Muscle layer of duodenum (tissue), 2 donors: Measurements from ENCODE around the gene YAF2.

ENCODE experiments used
- H3K27ac ChIP-seq: one replicate; pipeline ENCODE4 v1.7.0; 2013; ENCODE audit warnings: mild to moderate bottlenecking, low read length
- H3K27me3 ChIP-seq: one replicate; pipeline ENCODE4 v1.7.0; 2013; ENCODE audit warnings: low read depth, mild to moderate bottlenecking, control low read depth, low read length
- H3K36me3 ChIP-seq, 2 donors: one replicate each; pipeline ENCODE4 v1.7.0; 2013; ENCODE audit warnings: low read length in 2 of 2, control low read depth in 1 of 2, mild to moderate bottlenecking in 1 of 2; ENCODE audit not compliant: insufficient read depth in 2 of 2, control insufficient read depth in 1 of 2
- H3K4me1 ChIP-seq, 2 donors: one replicate each; pipeline ENCODE4 v1.7.0; 2013; ENCODE audit warnings: low read length in 2 of 2, mild to moderate bottlenecking in 2 of 2, control low read depth in 1 of 2, moderate library complexity in 1 of 2; ENCODE audit not compliant: insufficient read depth in 2 of 2, control insufficient read depth in 1 of 2
- H3K4me3 ChIP-seq, 2 donors: one replicate each; pipeline ENCODE4 v1.7.0; 2013; ENCODE audit warnings: low read length in 2 of 2, low read depth in 1 of 2, mild to moderate bottlenecking in 1 of 2
- H3K9me3 ChIP-seq, 2 donors: one replicate each; pipeline ENCODE4 v1.7.0; 2013; ENCODE audit warnings: low read length in 2 of 2, control low read depth in 1 of 2, mild to moderate bottlenecking in 1 of 2; ENCODE audit not compliant: control insufficient read depth in 1 of 2
- donor health status: healthy.

The YAF2 gene

GRCh38 chr12:42167711-42168110, 70.3 kb downstream of the YAF2 start:
- Histone ChIP-seq H3K27me3 (no peaks in the 10 kb centered on the region), H3K36me3 (no peaks in the 10 kb centered on the region), H3K27ac (no peak overlapping the region), H3K9me3 (no peaks in the 10 kb centered on the region), H3K4me1 (no peaks in the 10 kb centered on the region), H3K4me3 (no peak overlapping the region)

DNA sequence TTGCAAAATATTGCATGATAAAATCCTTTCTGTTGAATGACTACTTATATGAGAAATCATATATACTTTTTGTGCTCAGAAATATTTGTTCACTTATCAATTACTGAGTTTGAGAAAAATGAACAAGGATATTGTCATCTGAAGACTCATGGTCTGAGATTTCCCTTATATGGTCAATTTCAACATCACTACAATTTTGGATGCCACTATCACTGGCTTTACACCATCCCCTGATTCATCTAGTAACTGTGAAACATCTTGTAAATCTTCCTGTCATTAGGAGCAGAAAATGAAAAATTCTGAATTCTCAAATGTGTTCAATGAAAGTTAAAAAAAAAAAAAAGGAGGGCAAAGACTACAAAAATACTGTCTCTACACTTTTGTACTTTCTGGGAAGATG, 71.5 kb downstream of the YAF2 start:
- Histone ChIP-seq H3K36me3 (no peaks in the 10 kb centered on the region), H3K4me1 (peaks cover 0 to 3% of the 10 kb centered on the region in 2 donors), H3K27me3 (no peaks in the 10 kb centered on the region), H3K27ac (no peak overlapping the region), H3K9me3 (no peaks in the 10 kb centered on the region), H3K4me3 (no peak overlapping the region)

DNA sequence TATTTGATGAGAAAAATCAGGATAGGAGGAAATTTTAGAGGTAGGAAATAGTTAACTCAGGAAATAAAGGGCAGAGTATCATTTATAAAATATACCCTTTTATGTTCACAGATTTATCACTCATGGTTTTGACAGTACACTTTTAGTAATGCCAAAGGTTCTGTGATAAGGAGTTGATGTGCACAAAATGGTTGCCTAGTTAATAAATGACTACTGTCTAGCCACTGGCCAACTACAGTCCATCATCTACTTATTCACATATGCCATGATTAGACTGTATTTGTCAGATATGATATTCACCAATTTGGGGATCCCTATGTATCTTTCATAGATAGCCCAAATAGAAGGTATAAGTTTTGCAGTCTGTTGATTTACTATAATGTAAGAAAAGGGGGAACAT, 74.1 kb downstream of the YAF2 start:
- Histone ChIP-seq H3K36me3 (peaks cover 9 to 16% of the 10 kb centered on the region in 2 donors), H3K9me3 (no peaks in the 10 kb centered on the region), H3K27ac (no peak overlapping the region), H3K4me1 (peaks cover 0 to 3% of the 10 kb centered on the region in 2 donors), H3K4me3 (no peak overlapping the region), H3K27me3 (no peaks in the 10 kb centered on the region)

GRCh38 chr12:42162965-42163364, 75.1 kb downstream of the YAF2 start:
- Histone ChIP-seq H3K27me3 (no peaks in the 10 kb centered on the region), H3K9me3 (no peaks in the 10 kb centered on the region), H3K27ac (no peak overlapping the region), H3K4me3 (no peak overlapping the region), H3K4me1 (peaks cover 0 to 3% of the 10 kb centered on the region in 2 donors), H3K36me3 (peaks cover 9 to 16% of the 10 kb centered on the region in 2 donors)

DNA sequence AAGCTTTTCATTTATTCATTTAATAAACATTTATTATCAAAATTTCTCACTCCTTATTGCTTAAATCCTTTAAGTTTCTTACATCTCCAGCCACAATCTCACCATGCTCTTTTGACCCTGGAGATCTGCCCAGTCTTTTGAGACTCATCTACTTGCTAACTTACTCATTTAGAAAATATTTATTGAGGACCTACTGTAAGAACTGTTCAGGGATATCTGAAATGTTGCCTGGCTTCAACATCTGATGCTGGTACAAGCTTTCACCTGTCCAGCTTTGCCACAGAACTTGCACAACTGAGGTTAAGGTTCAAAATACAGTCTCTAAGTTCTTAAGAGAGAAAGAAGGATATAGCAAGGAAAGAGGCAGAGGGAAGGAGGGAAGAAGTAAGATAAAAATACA, 75.9 kb downstream of the YAF2 start:
- Histone ChIP-seq H3K36me3 (peaks cover 9 to 16% of the 10 kb centered on the region in 2 donors), H3K27ac (no peak overlapping the region), H3K4me3 (no peak overlapping the region), H3K4me1 (peaks cover 0 to 3% of the 10 kb centered on the region in 2 donors), H3K9me3 (no peaks in the 10 kb centered on the region), H3K27me3 (no peaks in the 10 kb centered on the region)

- H3K9me3 ChIP-seq = no peaks in the 10 kb centered on the region
- H3K27ac ChIP-seq = no peak overlapping the region
- no peaks in the 10 kb centered on the region for H3K27me3 ChIP-seq
- H3K4me3 ChIP-seq = no peak overlapping the region
- H3K36me3 ChIP-seq = peaks cover 9 to 16% of the 10 kb centered on the region in 2 donors
- peaks cover 0 to 3% of the 10 kb centered on the region in 2 donors for H3K4me1 ChIP-seq
These were observed 76.5 kb downstream of the YAF2 start for GRCh38 chr12:42161529-42161928.

- Histone ChIP-seq H3K36me3 (peaks cover 9 to 14% of the 10 kb centered on the region in 2 donors), H3K27ac (no peak overlapping the region), H3K4me1 (no peaks in the 10 kb centered on the region), H3K4me3 (no peak overlapping the region), H3K27me3 (no peaks in the 10 kb centered on the region), H3K9me3 (no peaks in the 10 kb centered on the region)
These were observed 81.8 kb downstream of the YAF2 start for GRCh38 chr12:42156232-42156631.

DNA sequence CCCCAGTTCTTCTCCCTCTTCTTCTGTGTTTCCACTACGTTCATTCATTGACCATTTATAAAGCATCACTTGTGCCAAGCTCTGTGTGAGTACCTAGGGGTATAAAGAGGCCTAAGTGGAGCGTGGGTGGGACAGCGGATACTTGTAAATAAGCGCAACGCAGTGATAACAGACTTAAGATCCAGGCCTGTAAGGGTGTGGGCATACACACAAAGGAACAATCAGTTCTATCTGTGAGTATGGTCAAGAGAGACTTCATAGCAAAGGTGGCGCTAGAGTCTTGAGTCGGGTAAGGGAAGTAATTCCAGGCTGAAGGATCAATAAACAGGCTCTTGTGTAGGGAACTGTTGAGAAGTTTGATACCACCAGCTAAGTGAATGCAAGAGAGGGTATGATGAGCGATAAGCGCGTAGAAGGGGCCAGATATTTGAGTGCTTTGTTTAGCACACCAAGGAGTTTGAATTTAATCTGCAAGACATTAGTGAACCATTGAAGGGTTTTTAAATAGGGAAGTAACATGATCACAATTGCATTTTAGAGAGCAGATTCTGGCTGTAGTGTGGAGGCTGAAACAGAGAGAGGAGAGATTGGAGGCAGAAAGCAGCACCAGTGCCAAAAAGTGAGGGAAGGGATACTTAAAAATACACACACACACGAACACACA, 92.4 kb downstream of the YAF2 start:
- Histone ChIP-seq H3K4me1 (peaks cover 0 to 6% of the 10 kb centered on the region in 2 donors), H3K27ac (no peak overlapping the region), H3K36me3 (no peaks in the 10 kb centered on the region), H3K27me3 (no peaks in the 10 kb centered on the region), H3K9me3 (no peaks in the 10 kb centered on the region), H3K4me3 (peak overlapping the region; percentile 71 to 75)

DNA sequence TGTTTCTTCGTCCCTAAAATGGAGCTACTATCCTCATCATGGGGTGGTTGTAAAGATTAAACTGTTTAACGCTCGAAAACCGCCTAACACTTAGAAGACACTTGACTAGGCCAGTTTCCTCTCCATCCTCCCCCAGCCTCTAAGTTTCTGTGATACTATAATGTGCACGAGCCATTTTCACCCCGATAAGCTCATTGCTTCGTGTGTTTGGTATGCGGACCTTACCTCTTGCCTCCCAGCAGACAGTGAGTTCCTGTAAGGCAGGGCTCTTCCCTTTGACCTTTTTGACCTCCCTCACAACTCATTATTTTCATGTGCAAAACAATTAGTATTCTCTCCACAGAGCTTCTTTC, 92.9 kb downstream of the YAF2 start:
- Histone ChIP-seq H3K4me1 (peaks cover 0 to 6% of the 10 kb centered on the region in 2 donors), H3K36me3 (no peaks in the 10 kb centered on the region), H3K27ac (peak overlapping the region; percentile 64), H3K27me3 (no peaks in the 10 kb centered on the region), H3K9me3 (no peaks in the 10 kb centered on the region), H3K4me3 (peak overlapping the region; percentile 71 to 75)

DNA sequence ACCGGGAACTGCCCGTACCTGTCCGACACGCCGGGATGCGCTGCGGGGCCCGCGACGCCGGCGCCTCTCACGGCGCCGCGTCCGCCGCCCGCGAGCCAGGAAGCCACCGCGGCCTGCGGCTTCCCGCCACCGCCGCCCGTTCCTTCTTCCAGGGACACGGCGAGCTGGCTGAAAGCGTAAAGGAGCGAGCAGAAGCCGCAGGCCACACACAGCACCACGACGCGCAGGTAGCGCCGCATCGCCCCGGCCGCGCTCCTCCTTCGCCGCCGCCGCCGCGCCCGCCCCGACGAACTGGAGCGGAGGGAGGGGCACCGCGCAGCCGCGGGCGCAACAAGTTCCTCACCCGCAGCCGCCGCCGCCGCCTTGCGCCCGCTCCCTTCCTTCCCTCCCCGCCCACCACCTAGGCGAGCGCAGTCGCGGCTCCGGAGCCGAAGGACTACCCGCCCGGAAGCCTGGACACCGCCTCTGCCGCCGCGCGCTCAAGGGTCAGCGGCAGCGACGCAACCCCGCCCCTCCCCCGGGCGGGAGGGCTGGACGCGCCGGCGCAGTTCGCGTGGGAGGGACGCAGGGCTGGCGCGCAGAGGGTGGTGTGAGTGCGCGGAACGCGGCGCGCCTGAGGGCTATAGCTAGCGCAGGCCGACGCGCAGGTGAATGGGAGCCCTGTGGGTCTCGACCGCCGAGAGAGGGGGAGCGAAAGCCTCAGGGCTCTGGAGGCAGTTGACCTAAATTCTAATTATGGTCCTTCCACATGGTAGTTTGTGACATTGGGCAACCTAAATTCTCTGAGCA, 93.4 kb downstream of the YAF2 start, which contains the start of gene GXYLT1:
Gene GXYLT1, minus strand, starts transcription at position 467 of the 789 bp plus-strand sequence. Its CDS starts 228 bp downstream, at position 239.
- Histone ChIP-seq H3K4me3 (peak within 1 kb of the TSS; percentile 75 to 76), H3K36me3 (no peaks in the 10 kb centered on the region), H3K4me1 (peaks cover 0 to 6% of the 10 kb centered on the region in 2 donors), H3K27me3 (no peaks in the 10 kb centered on the region), H3K27ac (peak within 1 kb of the TSS; percentile 64), H3K9me3 (no peaks in the 10 kb centered on the region)

DNA sequence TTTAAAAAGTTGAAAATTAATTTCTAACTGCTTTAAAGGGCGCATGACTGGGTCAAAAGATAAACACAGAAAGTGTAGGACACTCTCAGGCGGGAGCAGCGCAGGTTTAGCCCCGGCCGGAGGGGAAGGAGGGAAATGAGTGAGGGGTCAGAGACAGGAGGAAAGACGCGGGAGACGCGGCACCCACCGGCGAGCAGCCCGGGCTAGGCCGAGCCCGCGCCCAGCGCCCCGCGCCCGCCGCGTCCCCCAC, 94.0 kb downstream of the YAF2 start:
- Histone ChIP-seq H3K27me3 (no peaks in the 10 kb centered on the region), H3K4me3 (peak overlapping the region; percentile 75 to 76), H3K27ac (peak overlapping the region; percentile 53), H3K9me3 (no peaks in the 10 kb centered on the region), H3K4me1 (peaks cover 0 to 6% of the 10 kb centered on the region in 2 donors), H3K36me3 (no peaks in the 10 kb centered on the region)
